Panc1 (cell line): ENCODE measurements around the gene CLCN7.

Source experiments
- POLR2AphosphoS5 ChIP-seq: IDR thresholded peaks from 2 replicates; pipeline ENCODE4 v1.6.1; 2012; ENCODE audit warnings: mild to moderate bottlenecking, low read depth, low read length, moderate library complexity
- SIN3A ChIP-seq: IDR thresholded peaks from 2 replicates; pipeline ENCODE4 v1.6.1; 2012; ENCODE audit warnings: low read depth, mild to moderate bottlenecking, low read length, moderate library complexity, borderline replicate concordance; ENCODE audit not compliant: insufficient read depth
- TCF7L2 ChIP-seq: IDR thresholded peaks from 2 replicates; pipeline ENCODE4 v1.6.1; 2011; ENCODE audit warnings: mild to moderate bottlenecking, low read depth, low read length, inconsistent platforms
- TF ChIP-seq, protein P1 (sequence below): fragments of 450-650 bp; IDR thresholded peaks from 2 replicates; pipeline ENCODE4 v1.5.1; 2017; ENCODE audit warnings: mild to moderate bottlenecking
- TF ChIP-seq, protein P2 (sequence below), 2 experiments: IDR thresholded peaks; 2 replicates each; pipeline ENCODE4 v1.6.1; 2011 to 2012; ENCODE audit warnings: low read depth in 2 of 2, control low read depth in 1 of 2, low read length in 1 of 2, mild to moderate bottlenecking in 1 of 2, moderate library complexity in 1 of 2; ENCODE audit not compliant: insufficient read depth in 1 of 2

DNA sequence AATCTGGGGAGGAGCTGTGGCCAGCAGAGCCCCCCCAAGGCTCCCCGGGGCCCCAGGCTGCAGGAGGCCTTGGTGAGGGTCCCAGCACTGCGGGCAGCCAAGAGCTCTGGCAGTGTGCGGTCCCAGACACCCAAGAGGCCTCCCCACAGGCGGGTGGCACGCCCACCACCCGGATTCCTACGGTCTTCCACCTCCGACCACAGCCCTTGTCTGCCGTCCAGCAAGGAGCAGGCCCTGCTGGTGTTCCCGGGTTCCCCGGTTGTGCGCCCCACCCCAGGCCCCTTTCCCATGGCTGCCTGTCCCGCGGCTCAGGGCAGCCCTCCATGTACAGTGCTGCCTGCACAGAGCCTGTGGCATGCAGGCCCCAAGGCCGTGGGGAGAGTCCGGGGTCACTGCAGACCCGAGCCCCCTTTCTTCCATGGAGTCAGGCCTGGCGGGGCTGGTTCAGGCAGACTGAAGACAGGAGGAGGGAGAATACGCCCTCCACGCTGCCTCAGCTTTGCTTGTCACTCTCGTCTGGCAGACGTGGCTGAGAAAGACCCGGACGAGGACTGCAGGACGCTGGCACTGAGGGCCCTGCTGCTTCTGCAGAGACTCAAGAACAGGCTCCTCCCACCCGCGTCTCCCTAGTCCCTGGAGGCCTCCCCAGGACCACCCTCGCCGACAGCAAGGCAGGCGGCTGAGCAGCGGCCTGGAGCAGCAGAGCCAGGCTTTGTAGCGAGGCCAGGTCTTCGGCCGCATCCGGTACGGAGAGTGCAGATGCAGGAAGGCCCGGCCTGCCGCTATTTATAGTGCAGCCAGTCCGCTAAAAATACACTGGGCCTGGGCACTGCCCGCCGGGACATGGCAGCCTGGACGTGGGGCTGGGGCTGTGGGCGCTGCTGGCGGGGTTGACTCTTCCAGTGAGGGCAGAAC lies 34.7 kb upstream of the CLCN7 start:
- TF ChIP-seq, protein P1, sequence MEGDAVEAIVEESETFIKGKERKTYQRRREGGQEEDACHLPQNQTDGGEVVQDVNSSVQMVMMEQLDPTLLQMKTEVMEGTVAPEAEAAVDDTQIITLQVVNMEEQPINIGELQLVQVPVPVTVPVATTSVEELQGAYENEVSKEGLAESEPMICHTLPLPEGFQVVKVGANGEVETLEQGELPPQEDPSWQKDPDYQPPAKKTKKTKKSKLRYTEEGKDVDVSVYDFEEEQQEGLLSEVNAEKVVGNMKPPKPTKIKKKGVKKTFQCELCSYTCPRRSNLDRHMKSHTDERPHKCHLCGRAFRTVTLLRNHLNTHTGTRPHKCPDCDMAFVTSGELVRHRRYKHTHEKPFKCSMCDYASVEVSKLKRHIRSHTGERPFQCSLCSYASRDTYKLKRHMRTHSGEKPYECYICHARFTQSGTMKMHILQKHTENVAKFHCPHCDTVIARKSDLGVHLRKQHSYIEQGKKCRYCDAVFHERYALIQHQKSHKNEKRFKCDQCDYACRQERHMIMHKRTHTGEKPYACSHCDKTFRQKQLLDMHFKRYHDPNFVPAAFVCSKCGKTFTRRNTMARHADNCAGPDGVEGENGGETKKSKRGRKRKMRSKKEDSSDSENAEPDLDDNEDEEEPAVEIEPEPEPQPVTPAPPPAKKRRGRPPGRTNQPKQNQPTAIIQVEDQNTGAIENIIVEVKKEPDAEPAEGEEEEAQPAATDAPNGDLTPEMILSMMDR = no peak
- TF ChIP-seq POLR2AphosphoS5 (no peak), SIN3A (no peak), TCF7L2 (no peak)
- TF ChIP-seq, protein P2, sequence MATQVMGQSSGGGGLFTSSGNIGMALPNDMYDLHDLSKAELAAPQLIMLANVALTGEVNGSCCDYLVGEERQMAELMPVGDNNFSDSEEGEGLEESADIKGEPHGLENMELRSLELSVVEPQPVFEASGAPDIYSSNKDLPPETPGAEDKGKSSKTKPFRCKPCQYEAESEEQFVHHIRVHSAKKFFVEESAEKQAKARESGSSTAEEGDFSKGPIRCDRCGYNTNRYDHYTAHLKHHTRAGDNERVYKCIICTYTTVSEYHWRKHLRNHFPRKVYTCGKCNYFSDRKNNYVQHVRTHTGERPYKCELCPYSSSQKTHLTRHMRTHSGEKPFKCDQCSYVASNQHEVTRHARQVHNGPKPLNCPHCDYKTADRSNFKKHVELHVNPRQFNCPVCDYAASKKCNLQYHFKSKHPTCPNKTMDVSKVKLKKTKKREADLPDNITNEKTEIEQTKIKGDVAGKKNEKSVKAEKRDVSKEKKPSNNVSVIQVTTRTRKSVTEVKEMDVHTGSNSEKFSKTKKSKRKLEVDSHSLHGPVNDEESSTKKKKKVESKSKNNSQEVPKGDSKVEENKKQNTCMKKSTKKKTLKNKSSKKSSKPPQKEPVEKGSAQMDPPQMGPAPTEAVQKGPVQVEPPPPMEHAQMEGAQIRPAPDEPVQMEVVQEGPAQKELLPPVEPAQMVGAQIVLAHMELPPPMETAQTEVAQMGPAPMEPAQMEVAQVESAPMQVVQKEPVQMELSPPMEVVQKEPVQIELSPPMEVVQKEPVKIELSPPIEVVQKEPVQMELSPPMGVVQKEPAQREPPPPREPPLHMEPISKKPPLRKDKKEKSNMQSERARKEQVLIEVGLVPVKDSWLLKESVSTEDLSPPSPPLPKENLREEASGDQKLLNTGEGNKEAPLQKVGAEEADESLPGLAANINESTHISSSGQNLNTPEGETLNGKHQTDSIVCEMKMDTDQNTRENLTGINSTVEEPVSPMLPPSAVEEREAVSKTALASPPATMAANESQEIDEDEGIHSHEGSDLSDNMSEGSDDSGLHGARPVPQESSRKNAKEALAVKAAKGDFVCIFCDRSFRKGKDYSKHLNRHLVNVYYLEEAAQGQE (IDR thresholded peaks at IDR 0.05; ENCODE audit: insufficient read depth in 1 of 2, low read depth in 2 of 2, low read length in 1 of 2) = no peak
